GM18870 (cell line): ENCODE data around the gene ANKRD22.

Experiments used
- ATAC-seq: cut with Tn5 transposase; IDR thresholded peaks from one replicate; pipeline ENCODE4 v1.9.1; 2021; ENCODE audit warnings: moderate library complexity; ENCODE audit not compliant: unreplicated experiment

Gene ANKRD22

DNA sequence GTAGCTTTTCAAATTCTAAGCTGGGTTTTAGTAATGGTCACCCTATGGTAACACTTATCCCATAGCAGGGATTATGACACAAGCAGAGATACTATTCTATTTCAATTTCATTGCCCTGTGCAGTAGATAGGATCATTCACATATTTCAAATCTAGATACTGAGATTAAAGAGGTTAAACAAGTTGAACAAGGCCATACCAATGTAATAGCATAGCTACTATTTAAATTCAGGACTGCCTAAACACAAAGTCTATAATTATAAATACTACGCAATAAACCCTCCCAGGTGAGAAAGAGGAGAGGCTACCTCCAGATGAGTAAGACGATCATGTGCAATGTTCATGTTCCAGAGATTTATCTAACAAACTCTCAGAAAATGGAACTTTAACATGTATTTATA is 48.0 kb downstream of the ANKRD22 start:
- ATAC-seq: no peak

GRCh38 chr10:88802523-88803285 is 48.9 kb downstream of the ANKRD22 start, which contains the start of gene LIPM:
LIPM (plus strand) TSS chr10:88802730; CDS start chr10:88802897, 167 bp downstream.
- ATAC-seq: no peak

GRCh38 chr10:88800152-88801125 is 51.2 kb downstream of the ANKRD22 start:
- ATAC-seq: no peak

DNA sequence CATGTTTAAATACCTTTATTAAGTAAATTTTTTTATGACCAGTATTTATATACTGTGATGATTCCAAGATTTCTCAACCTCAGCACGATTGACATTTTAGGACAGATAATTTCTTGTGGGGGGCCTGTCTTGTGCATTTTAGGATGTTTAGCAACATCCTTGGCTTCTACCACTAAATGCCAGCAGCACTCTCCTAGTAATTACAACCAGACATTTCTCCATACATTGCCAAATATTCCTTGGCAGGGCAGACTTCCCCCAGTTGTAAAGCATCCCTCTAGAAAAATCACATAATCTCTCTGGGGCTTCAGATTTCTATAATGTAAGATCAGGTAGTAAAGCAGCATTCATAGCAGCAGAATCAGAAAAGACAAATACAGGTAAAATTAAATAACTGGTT is 56.9 kb downstream of the ANKRD22 start:
- no peak for ATAC-seq

DNA sequence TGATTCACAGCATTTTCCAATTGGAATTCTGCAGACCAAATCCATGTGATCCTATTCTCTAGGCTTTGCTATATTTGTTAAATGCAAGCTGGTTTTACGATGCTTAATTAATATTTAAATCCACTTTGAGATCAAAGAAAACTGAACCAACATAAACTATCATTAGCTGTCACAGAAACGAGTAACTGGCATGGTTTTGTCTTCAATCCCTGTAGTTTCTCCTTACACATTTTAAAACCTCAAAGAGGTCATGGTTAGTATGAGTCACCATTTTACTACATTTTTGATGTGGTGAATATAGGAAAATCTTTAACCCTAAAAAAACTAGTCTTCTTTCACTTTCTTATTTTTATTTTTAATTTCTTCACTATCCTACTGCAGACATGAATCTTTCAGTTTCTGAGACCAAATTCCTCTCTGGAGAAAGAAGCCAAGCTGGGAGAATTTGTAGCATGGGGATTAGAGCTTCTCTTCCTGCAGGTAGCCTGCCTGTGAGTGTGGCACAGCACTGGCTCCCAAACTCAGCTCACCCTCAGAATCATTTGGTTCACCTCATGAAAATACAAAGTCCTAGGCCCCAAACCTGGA is 57.8 kb downstream of the ANKRD22 start:
- no peak for ATAC-seq

- ATAC-seq: no peak
Measured at GRCh38 chr10:88792661-88793060, 59.0 kb downstream of the ANKRD22 start.

GRCh38 chr10:88791924-88792323 is 59.7 kb downstream of the ANKRD22 start:
- ATAC-seq: no peak

DNA sequence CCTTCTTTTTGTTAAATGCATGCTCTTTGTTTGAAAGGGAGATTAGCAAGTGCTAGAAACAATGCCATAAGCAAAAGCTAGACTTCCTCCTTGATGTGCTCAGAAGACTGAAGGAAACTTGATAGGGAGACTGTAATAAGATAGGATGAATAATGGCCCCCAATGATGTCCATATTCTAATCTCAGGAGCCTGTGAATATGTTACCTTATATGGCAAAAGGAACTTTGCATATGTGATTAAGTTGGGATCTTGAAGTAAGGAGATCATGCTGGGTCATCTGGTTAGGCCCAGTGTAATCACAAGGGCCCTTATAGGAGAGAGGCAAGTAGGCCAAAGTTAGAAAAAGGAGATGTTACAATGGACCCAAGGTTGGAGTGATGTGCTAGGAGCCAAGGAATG is 62.7 kb downstream of the ANKRD22 start:
- ATAC-seq: no peak

- ATAC-seq: no peak
Measured at GRCh38 chr10:88787463-88787862, 64.2 kb downstream of the ANKRD22 start.

GRCh38 chr10:88786032-88786770 is 65.4 kb downstream of the ANKRD22 start:
- no peak for ATAC-seq

DNA sequence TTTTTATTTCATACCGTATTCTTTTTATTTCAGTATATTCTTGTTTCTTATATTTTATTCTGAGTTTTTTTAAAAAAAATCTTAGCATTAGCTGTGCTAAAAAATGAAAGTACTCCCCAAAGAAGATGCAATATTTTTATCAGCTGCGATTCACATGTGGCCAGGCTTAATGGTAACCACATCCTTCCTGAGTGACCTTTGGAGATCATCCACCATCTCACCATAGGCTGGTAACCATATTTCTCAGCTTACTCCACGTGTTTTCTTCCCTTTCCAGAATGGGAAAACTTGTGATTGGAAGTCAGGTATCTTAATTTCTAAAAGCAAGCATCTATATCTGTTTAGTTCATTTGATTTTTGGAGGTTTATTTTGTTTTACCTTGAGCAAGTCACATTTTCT is 67.9 kb downstream of the ANKRD22 start:
- no peak for ATAC-seq

DNA sequence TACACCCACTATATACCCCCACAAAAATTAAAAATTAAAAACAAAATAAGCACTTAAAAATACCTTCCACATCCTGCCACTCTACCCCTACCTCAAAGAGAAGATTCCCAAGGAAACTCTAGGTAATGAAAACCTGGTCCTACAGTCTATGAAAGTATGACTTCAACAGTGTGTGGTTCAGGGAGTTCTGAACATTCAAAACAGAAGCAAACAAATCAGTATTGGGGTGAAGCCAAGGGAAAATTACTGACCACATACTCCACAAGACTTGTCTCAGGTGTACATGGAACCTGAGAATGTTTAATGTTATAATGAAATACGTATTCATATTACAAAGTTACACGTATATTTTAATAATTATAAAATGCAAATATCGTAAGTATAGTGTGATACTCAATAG is 69.4 kb downstream of the ANKRD22 start:
- no peak for ATAC-seq

DNA sequence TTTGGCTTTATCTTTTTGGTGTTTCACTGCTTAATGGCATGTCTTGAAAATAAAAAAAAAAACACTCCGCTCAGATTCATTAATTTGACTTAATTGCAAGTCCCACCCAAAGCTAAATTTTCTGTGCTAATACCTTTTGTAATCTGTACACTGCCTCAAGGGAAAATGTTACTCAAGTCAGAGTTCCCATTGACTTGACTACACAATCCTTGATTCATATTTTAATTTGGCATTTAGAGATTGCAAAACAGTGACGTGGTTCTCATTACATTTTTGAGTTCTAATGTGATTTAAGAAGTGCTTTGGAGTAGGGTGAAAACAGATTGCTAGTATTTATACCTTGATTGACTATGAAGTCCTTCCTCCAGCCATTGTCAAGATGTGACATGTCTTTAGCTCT is 70.4 kb downstream of the ANKRD22 start:
- ATAC-seq: no peak
